GM10248 (cell line): Measurements from ENCODE around the gene C3orf20.

Experiments
- CTCF ChIA-PET: fragments of 300-600 bp; sonication (Branson Sonifier 250); formaldehyde crosslinking; extraction: SDS; loops from one replicate; lab custom pipeline; 2021; ENCODE audit warnings: antibody characterized with exemption; lab: Yijun Ruan, JAX
- POLR2A ChIA-PET: fragments of 350-650 bp; sonication (Branson Sonifier 250); formaldehyde crosslinking; extraction: SDS; loops from one replicate; lab custom pipeline; 2020; ENCODE audit warnings: antibody characterized with exemption; lab: Yijun Ruan, JAX
- DNase-seq: peaks from one replicate; pipeline ENCODE4 v3.0.0; 2012; ENCODE audit errors: extremely low spot score
- CTCF ChIP-seq: IDR thresholded peaks from 2 replicates; pipeline ENCODE4 v1.5.1; 2012; ENCODE audit warnings: mild to moderate bottlenecking, low read depth; ENCODE audit errors: extremely low read depth, missing control alignments, control extremely low read depth

The C3orf20 gene

GRCh38 chr3:14678015-14678503 lies 3.1 kb downstream of the C3orf20 start:
- ChIA-PET CTCF (interaction anchor here (1.2 to 12.2 kb wide), 4 partner anchors 10 to 100 kb away, joined by 3 to 233 read pairs (median 6); partner anchors contain the start of gene CCDC174), POLR2A (no interaction called here)
- DNase-seq, result no peak
- TF ChIP-seq CTCF, result no peak

- POLR2A ChIA-PET, result no interaction called here
- no peak for TF ChIP-seq CTCF
- no peak for DNase-seq
- CTCF ChIA-PET, result interaction anchor here (1.4 to 12.2 kb wide), 2 partner anchors 11 to 98 kb away, joined by 3 to 233 read pairs; no protein-coding TSS in a partner anchor
Observed at GRCh38 chr3:14680115-14680514, 5.2 kb downstream of the C3orf20 start.

GRCh38 chr3:14680716-14681115 lies 5.8 kb downstream of the C3orf20 start:
- TF ChIP-seq CTCF, result no peak
- ChIA-PET POLR2A (no interaction called here), CTCF (interaction anchor here (1.4 to 12.2 kb wide), 2 partner anchors 12 to 97 kb away, joined by 3 to 233 read pairs; no protein-coding TSS in a partner anchor)
- no peak for DNase-seq

- ChIA-PET CTCF (interaction anchor here (1.7 to 2.4 kb wide), 2 partner anchors 97 to 236 kb away, joined by 7 to 9 read pairs; no protein-coding TSS in a partner anchor), POLR2A (no interaction called here)
- DNase-seq, result no peak
- TF ChIP-seq CTCF, result no peak
Observed at GRCh38 chr3:14684447-14684846, 9.5 kb downstream of the C3orf20 start.

GRCh38 chr3:14685179-14685578 lies 10.2 kb downstream of the C3orf20 start:
- CTCF ChIA-PET, result interaction anchor here (1.7 to 4.2 kb wide), 4 partner anchors 11 to 236 kb away, joined by 5 to 31 read pairs (median 10); partner anchors contain the start of gene C3orf20
- TF ChIP-seq CTCF, result no peak
- no peak for DNase-seq
- POLR2A ChIA-PET, result no interaction called here

- POLR2A ChIA-PET, result no interaction called here
- no peak for TF ChIP-seq CTCF
- DNase-seq, result no peak
- CTCF ChIA-PET, result interaction anchor here (0.7 to 4.2 kb wide), 8 partner anchors 9 to 234 kb away, joined by 3 to 31 read pairs (median 6); partner anchors contain the start of gene C3orf20
Observed at GRCh38 chr3:14687360-14687759, 12.4 kb downstream of the C3orf20 start.
